GM21825 (cell line): Measurements from ENCODE around the gene WRAP53.

ENCODE experiments used
- ATAC-seq: cut with Tn5 transposase; IDR thresholded peaks from one replicate; pipeline ENCODE4 v1.9.1; 2021; ENCODE audit warnings: mild to moderate bottlenecking, moderate library complexity; ENCODE audit not compliant: unreplicated experiment

The WRAP53 gene

GRCh38 chr17:7677388-7678067, 10.7 kb upstream of the WRAP53 start:
- ATAC-seq = no peak

DNA sequence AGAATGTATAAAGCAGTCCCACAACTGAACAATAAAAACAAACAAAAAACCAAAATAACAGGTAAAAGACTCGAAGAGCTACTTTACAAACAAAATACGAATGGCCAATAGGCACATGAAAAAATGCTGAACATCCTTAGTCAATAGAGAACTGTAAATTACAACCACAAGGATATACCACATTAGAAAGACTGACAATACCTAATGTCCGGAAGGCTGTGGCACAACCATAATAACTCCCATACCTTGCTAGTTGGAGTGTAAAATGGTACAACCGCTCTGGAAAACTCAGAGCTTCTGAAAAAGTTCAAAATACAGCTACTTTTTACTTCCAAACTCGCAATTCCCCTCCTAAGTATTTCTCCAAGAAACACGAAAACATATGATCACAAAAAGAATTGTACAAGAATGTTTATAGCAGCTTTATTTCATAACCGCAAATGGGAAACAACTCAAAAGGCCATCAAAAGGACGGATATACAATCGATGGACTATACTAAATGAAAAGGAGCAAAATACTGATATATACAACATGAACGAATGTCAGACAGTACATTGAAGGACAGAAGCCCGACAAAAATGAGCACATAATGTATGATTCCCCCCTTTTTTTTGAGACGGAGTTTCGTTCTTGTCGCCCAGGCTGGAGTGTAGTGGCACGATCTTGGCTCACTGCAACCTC, 3.3 kb upstream of the WRAP53 start:
- no peak for ATAC-seq

DNA sequence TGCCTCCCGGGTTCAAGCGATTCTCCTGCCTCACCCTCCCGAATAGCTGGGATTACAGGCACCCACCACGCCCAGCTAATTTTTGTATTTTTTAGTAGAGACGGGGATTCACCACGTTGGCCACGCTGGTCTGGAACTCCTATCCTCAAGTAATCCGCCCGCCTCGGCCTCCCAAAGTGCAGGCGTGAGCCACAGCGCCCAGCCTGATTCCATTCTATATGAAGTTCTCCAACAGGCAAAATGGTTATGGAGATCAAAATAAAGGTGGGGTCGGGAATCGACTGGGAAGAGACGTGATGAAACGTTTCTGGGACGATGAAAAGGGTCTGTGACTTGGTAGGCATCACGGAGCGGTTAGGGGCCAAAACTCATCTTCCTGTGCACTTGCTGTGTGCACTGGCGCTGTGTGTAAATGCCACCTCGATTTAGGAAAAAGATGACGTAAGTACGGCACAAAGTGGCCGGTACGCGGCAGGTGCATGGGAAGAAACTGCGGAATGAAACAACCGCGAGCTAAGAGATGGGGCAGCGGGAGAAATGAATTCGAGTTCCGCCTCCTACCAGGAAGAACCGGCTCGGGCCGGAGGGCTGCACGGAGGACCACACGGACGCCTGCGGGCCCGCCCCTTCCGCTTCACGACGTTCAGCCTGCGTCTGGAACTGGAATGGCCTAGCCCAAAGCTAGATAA, 2.6 kb upstream of the WRAP53 start:
- peak; percentile 44 for ATAC-seq

DNA sequence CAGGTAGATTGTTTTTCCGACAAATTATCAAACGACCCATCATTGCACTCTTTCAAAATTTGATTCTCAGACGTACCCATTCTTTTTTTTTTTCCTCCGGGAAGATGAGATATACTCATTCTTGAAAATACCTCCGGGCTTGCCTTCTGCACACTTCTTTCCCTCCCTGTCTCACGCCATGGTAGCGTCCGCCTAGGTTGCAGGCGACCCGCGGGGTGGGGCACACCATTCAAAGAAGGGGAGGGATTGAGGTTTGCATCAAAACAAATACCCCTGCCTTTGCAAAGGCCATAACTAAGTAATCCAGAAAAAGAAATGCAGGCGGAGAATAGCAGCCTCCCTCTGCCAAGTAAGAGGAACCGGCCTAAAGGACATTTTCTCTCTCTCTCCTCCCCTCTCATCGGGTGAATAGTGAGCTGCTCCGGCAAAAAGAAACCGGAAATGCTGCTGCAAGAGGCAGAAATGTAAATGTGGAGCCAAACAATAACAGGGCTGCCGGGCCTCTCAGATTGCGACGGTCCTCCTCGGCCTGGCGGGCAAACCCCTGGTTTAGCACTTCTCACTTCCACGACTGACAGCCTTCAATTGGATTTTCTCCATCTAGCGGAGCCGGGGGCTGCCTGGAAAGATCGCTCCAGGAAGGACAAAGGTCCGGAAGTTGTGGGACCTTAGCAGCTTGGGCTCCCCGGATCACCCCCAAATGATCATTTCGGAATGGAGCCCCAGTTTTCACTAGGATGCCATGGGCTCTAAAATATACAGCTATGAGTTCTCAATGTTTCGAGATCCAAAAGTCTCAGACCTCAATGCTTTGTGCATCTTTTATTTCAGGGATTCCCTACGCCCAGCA, 1.8 kb upstream of the WRAP53 start:
- peak; percentile 31 for ATAC-seq

- ATAC-seq = peak; percentile 52
These were observed 987 bp upstream of the WRAP53 start, which contains the start of gene TP53 for GRCh38 chr17:7687072-7687907. TP53 (minus strand) TSS chr17:7687490; CDS start chr17:7676594, 10,896 bp downstream.

- ATAC-seq = no peak
These were observed 585 bp downstream of the WRAP53 start for GRCh38 chr17:7688808-7689316.

GRCh38 chr17:7695586-7695985, 7.3 kb downstream of the WRAP53 start:
- ATAC-seq = no peak

DNA sequence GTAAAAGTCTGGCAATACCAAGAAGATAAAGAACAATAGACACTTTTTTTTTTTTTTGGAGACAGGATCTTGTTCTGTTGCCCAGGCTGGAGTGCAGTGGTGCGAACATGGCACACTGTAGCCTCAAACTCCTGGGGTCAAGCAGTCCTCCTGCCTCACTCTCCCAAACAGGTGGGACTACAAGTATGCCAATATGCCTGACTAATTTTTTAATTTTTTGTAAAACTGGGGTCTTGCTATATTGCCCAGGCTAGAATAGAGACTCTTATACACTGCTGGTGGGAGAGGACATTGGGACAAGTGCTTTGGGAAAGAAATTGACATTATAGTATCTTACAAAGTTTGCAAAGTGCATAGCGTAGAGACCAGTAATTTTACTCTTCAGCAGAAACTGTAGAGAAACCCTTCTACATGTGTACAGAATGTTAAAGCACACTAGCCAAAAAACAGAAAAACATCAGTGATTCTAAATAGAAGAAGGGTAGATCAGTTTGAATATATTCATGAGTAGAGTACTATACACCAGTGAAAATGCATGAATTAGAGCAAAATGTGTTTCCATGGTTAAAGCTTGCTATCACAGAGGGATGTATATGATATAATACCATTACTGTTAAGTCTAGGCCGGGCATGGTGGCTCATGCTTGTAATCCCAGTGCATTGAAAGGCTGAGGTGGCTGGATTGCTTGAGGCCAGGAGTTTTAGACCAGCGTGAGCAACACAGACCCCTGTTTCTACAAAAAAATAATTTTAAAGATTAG, 9.7 kb downstream of the WRAP53 start:
- no peak for ATAC-seq

GRCh38 chr17:7700510-7700909, 12.2 kb downstream of the WRAP53 start:
- ATAC-seq = no peak

DNA sequence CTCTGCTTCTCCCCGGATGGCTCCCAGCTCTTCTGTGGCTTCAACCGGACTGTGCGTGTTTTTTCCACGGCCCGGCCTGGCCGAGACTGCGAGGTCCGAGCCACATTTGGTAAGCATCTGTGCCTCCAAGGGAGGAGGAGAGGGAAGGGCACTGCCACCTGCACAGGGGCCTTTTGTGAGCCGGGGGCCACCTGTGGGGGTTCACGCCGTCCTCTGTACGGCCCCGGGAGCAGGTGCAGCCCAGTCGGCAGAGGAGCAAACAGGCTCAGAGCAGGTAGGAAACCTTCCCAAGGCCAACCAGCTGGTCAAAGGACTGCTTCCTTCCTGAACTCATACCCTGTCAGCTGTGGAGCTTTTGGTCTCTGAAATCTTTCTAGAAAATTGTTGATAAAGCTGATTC, 13.4 kb downstream of the WRAP53 start:
- no peak for ATAC-seq

GRCh38 chr17:7702776-7703175, 14.5 kb downstream of the WRAP53 start:
- ATAC-seq = no peak

DNA sequence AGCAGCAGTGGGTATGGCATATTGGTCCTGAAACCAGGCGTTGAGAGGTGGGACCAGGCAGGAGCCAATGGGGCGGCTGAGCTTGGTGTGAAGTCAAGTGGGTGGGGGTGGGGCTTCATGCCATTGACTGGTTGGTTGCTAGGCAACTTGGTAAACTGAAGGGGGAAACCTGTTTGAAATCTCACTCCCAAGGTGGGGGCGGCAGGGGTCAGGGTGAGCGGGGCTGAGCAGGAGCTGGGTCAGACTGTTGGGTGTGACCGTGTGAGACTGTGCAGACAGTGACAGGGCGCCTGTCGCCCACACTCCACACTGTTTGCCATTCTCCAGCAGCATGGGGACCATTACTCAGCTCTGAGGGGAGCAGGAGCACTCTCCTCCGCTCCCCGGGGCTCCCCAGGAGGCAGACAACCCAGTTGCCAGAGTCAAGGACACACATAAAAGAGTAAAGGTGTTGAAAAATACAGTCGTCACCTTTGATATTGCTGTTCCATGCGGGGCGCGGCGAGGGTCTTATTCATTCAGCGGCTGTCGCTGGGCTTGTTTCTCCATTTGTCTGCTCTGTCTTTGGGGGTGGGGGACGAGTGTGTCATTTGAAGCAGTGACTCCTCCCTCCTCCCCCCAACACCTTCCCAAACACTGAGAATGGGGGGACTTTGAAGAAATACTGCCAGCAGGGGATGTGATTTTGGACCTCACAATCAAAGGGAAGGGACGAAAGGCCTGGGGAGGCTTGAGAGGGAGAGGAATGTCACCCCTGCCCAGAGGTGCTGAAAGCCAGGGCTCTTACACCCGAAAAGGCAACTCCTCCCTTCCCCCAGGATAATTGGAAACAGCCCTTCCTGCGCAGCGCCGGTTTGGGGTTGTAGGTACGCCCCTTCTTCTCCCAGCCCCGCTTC, 15.6 kb downstream of the WRAP53 start:
- ATAC-seq = no peak

GRCh38 chr17:7704601-7705268, 16.5 kb downstream of the WRAP53 start, which contains the start of gene EFNB3:
EFNB3 (plus strand) TSS chr17:7705202; CDS start chr17:7705599, 397 bp downstream.
- no peak for ATAC-seq

- no peak for ATAC-seq
These were observed 17.3 kb downstream of the WRAP53 start for GRCh38 chr17:7705269-7706255.

DNA sequence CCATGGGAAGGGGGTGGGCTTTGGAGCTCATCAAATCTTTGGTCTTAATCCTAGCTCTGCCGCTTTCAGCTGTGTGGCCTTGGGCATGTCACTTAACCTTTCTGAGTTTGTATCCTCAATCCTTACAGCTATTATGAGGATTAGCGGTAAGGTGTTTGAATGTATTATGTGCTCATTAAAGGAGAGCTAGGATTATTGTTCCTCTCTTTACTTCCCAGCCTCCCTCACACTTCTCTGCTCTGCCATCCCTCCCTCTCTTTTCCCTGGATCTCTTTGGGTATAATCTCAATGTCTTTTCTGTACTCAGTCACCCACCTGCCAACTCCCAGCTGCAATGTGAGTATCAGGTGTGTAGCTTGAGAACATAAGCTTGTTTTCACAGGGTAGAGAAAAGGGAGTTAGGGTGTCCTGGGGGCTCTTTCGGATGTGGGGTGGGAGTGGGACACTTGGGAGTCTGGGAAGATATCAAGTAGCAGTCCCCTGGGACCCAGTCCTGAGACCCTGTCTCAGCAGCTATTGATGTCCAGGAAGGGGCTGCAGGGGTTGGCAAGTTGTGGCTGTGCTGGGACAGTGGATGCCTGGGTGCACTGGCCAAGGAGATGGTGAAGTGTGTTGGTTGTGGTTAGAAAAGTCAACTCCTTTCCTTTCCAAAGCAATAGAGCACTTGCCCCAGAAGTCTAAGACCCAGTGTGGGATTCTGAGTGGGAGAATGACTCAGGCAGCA, 18.5 kb downstream of the WRAP53 start:
- no peak for ATAC-seq

- no peak for ATAC-seq
These were observed 19.2 kb downstream of the WRAP53 start for GRCh38 chr17:7707446-7707845.
